Measurements from ENCODE around the gene ESRRB. TPM values are rescaled to one million over a fixed set of nuclear protein-coding genes. Genes with fewer than 3 reads are reported as not detected.
A peak's percentile ranks its signal among the peaks of the same experiment; 100 is the strongest.

ESRRB gene
- total RNA-seq, 1 donor from 2014 or later, result 1.7 TPM

- DNase-seq, result no peak
- TF ChIP-seq CTCF (IDR thresholded peaks at IDR 0.05; ENCODE audit: partially characterized antibody, unreplicated experiment), result no peak
- Mint-ChIP-seq H3K27me3 (ENCODE audit: unreplicated experiment) (peaks cover 9% of the 10 kb centered on the region), H3K4me3 (ENCODE audit: unreplicated experiment) (no peak overlapping the region), H3K4me1 (ENCODE audit: low read depth, unreplicated experiment) (peaks cover 15% of the 10 kb centered on the region), H3K36me3 (ENCODE audit: unreplicated experiment) (no peaks in the 10 kb centered on the region), H3K27ac (ENCODE audit: unreplicated experiment) (no peak overlapping the region), H3K9me3 (ENCODE audit: unreplicated experiment) (peaks cover 8% of the 10 kb centered on the region)
Observed at GRCh38 chr14:76465664-76466063, 89.7 kb downstream of the ESRRB start.

DNA sequence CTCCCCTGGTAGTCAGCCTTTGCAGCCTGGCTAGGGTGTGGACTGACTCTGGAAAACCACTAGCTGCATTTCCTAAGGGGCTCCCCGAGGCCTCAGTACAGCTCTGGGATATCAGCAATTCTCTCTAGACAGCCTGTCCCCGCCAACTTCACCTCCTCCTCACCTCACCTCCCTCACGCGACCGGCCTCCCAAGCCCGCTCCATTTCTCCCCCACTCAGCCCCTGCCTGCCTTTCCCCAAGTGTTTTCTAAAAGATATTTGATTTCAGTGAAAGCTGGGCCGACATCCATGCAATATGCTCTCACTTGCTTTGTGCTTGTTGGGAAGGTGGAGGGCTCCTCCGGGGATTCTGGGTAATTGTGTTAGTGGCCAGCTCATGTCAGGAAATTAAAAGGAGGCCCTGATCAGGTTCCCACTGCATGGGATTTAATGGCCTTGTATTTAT lies 91.8 kb downstream of the ESRRB start:
- DNase-seq, result peak; percentile 67
- peaks cover 15% of the 10 kb centered on the region for H3K4me1 Mint-ChIP-seq (ENCODE audit: low read depth, unreplicated experiment)
- peak overlapping the region; percentile 89 for H3K27ac Mint-ChIP-seq (ENCODE audit: unreplicated experiment)
- peaks cover 7% of the 10 kb centered on the region for H3K9me3 Mint-ChIP-seq (ENCODE audit: unreplicated experiment)
- no peak overlapping the region for H3K4me3 Mint-ChIP-seq (ENCODE audit: unreplicated experiment)
- H3K27me3 Mint-ChIP-seq (ENCODE audit: unreplicated experiment), result peaks cover 10% of the 10 kb centered on the region
- no peak for TF ChIP-seq CTCF (IDR thresholded peaks at IDR 0.05; ENCODE audit: partially characterized antibody, unreplicated experiment)
- no peaks in the 10 kb centered on the region for H3K36me3 Mint-ChIP-seq (ENCODE audit: unreplicated experiment)

GRCh38 chr14:76472199-76472723 lies 96.3 kb downstream of the ESRRB start:
- peaks cover 13% of the 10 kb centered on the region for H3K4me1 Mint-ChIP-seq (ENCODE audit: low read depth, unreplicated experiment)
- no peak overlapping the region for H3K27ac Mint-ChIP-seq (ENCODE audit: unreplicated experiment)
- DNase-seq, result no peak
- no peaks in the 10 kb centered on the region for H3K36me3 Mint-ChIP-seq (ENCODE audit: unreplicated experiment)
- no peak overlapping the region for H3K4me3 Mint-ChIP-seq (ENCODE audit: unreplicated experiment)
- TF ChIP-seq CTCF (IDR thresholded peaks at IDR 0.05; ENCODE audit: partially characterized antibody, unreplicated experiment), result no peak
- H3K27me3 Mint-ChIP-seq (ENCODE audit: unreplicated experiment), result peaks cover 8% of the 10 kb centered on the region
- H3K9me3 Mint-ChIP-seq (ENCODE audit: unreplicated experiment), result peaks cover 7% of the 10 kb centered on the region

DNA sequence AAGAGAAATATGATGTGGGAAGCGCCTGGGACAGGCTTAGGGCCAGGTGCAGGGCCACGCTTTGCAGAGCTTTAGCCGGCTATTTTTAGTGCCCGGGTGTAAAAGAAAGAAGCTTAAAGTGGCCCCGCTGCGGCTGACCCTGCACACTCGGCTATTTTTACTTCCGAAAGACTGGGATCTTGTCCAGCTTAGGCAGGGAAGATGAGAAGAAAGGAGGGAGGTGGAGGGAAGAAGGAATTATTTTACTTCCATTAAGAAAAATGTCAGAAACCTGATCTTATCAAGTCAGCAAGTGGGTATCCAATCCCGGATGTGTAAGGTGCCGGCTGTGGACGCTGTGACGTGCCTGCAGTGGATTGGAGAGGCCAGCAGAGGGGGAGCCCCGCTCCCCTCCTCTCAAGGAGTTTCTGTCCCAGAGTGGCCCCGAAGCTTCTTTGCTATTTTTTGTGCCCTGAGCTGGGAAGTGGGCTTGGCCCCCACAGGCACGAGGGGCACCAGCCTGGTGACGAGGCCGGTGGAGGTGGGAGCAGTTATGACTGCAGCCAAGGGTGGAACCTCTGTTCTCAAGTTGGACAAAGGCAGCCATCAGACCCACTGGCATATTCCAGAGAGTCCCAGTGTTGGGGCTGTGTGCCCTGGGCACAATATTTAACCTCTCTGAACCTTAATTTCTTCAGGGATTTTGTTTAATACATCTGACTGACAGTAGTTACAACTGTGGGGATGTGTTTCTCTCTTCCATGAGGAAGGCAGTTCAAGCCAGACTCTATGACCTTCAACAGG lies 97.7 kb downstream of the ESRRB start:
- DNase-seq, result no peak
- Mint-ChIP-seq H3K36me3 (ENCODE audit: unreplicated experiment) (no peaks in the 10 kb centered on the region), H3K9me3 (ENCODE audit: unreplicated experiment) (peaks cover 7% of the 10 kb centered on the region), H3K4me3 (ENCODE audit: unreplicated experiment) (no peak overlapping the region), H3K4me1 (ENCODE audit: low read depth, unreplicated experiment) (peaks cover 3% of the 10 kb centered on the region), H3K27me3 (ENCODE audit: unreplicated experiment) (peaks cover 5% of the 10 kb centered on the region), H3K27ac (ENCODE audit: unreplicated experiment) (no peak overlapping the region)
- TF ChIP-seq CTCF (IDR thresholded peaks at IDR 0.05; ENCODE audit: partially characterized antibody, unreplicated experiment), result no peak

GRCh38 chr14:76480426-76480825 lies 104.5 kb downstream of the ESRRB start:
- Mint-ChIP-seq H3K9me3 (ENCODE audit: unreplicated experiment) (no peaks in the 10 kb centered on the region), H3K4me1 (ENCODE audit: low read depth, unreplicated experiment) (peaks cover 2% of the 10 kb centered on the region), H3K4me3 (ENCODE audit: unreplicated experiment) (no peak overlapping the region), H3K27ac (ENCODE audit: unreplicated experiment) (no peak overlapping the region), H3K36me3 (ENCODE audit: unreplicated experiment) (no peaks in the 10 kb centered on the region), H3K27me3 (ENCODE audit: unreplicated experiment) (no peaks in the 10 kb centered on the region)
- no peak for DNase-seq
- TF ChIP-seq CTCF (IDR thresholded peaks at IDR 0.05; ENCODE audit: partially characterized antibody, unreplicated experiment), result no peak
